Mucosa of descending colon (tissue), 3 donors: ENCODE results near the gene AGAP1. TPM values are rescaled to one million over a fixed set of nuclear protein-coding genes. Genes with fewer than 3 reads are reported as not detected.

ENCODE experiments used
- ATAC-seq: fragments of 200-7000 bp; cut with Tn5 transposase; one replicate; pipeline ENCODE4 v1.9.1; 2020; ENCODE audit warnings: mild to moderate bottlenecking, moderate library complexity
- DNase-seq, 3 donors: peaks; one replicate each; pipeline ENCODE4 v3.0.0-alpha.2; 2020
- H3K36me3 ChIP-seq: fragments of 200-600 bp; one replicate; pipeline ENCODE4 v1.8.0; 2021; ENCODE audit warnings: low read depth, mild to moderate bottlenecking
- H3K4me1 ChIP-seq: fragments of 200-600 bp; one replicate; pipeline ENCODE4 v1.8.0; 2021; ENCODE audit warnings: low read depth, mild to moderate bottlenecking
- H3K4me3 ChIP-seq: fragments of 200-600 bp; one replicate; pipeline ENCODE4 v1.8.0; 2021; ENCODE audit warnings: mild to moderate bottlenecking
- H3K9me3 ChIP-seq: fragments of 200-600 bp; one replicate; pipeline ENCODE4 v1.8.0; 2021; ENCODE audit warnings: mild to moderate bottlenecking
- intact Hi-C, 2 donors: fragments of 100-400 bp; cut with DNase I in 1 of 2; cut with micrococcal nuclease in 1 of 2; formaldehyde crosslinking; loops; one replicate each; pipeline versions ENCODE4 v1.11.0 to v1.11.1; 2022; cut with DNase I, micrococcal nuclease
- total RNA-seq, 3 donors: library from RNA; stranded (reverse); fragmentation: NEBNext Ultra II Directional in 2 of 3; extraction: Animal tissue kit (Norgen Biotek cat#: 25700) in 2 of 3; gene quantifications; one replicate each; pipeline versions ENCODE4 v1.2.1 to v1.2.4, GENCODE V29; 2021 to 2023
- TF ChIP-seq, protein P1 (sequence below): fragments of 200-600 bp; IDR thresholded peaks from one replicate; pipeline ENCODE4 v1.8.0; 2022; ENCODE audit warnings: antibody characterized with exemption, mild to moderate bottlenecking
- donor health status: DM: no; HTN: no; CAD: no; lungs with moderate emphysema.
- donor health status: DM: no; HTN: no; CAD: no.
- donor health status: DM: no; HTN: yes; CAD: no.

AGAP1 gene
- total RNA-seq, 3 donors from 2014 or later: 68.1 to 112 (median 88.9) TPM

DNA sequence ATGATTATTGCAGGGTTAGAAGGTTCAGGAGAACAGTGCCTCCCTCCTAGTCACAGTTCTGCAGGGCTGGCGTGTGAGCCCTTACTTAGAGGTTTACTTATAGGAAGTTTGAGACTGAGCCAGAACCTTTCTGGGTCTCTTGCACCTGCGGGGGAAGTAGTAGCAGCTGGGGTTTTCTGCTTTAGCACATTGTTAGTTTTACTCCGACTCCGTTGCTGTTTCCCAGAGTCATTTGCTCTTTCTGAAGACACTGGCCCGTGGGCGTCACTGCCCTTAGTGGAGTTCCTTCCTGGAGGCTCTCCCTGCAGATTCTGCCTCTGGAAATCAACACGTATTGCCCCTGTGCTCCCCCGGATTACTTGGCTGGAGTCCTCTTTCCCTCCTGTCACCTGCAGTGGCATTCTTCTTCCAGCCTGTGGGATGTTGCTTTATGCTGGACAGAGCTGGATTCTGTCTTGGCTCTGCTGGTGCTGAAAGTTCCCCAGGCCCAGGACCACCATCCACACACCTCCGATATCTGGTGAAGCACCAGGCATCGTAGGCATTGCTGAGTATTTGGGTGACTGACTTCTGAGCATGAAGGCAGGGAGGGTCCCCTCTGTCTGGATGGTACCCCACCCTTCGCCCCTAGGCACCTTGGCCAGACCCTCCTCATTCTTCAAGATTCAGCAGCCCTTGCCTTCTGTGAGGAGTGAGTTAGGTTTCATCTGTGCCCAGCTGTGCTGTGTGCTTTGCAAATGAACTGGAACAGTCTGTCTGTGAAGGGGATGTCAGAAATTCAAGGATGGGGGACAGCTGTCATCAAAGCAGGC is 51.7 kb downstream of the AGAP1 start:
- H3K9me3 ChIP-seq: no peaks in the 10 kb centered on the region
- H3K4me3 ChIP-seq: no peak overlapping the region
- DNase-seq (peak in 2 of 3 donors; percentile 13 to 36), ATAC-seq (no peak)
- peaks cover 43% of the 10 kb centered on the region for H3K4me1 ChIP-seq
- intact Hi-C loops: no loop called here
- H3K36me3 ChIP-seq: no peaks in the 10 kb centered on the region
- TF ChIP-seq, protein P1, sequence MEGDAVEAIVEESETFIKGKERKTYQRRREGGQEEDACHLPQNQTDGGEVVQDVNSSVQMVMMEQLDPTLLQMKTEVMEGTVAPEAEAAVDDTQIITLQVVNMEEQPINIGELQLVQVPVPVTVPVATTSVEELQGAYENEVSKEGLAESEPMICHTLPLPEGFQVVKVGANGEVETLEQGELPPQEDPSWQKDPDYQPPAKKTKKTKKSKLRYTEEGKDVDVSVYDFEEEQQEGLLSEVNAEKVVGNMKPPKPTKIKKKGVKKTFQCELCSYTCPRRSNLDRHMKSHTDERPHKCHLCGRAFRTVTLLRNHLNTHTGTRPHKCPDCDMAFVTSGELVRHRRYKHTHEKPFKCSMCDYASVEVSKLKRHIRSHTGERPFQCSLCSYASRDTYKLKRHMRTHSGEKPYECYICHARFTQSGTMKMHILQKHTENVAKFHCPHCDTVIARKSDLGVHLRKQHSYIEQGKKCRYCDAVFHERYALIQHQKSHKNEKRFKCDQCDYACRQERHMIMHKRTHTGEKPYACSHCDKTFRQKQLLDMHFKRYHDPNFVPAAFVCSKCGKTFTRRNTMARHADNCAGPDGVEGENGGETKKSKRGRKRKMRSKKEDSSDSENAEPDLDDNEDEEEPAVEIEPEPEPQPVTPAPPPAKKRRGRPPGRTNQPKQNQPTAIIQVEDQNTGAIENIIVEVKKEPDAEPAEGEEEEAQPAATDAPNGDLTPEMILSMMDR: no peak

DNA sequence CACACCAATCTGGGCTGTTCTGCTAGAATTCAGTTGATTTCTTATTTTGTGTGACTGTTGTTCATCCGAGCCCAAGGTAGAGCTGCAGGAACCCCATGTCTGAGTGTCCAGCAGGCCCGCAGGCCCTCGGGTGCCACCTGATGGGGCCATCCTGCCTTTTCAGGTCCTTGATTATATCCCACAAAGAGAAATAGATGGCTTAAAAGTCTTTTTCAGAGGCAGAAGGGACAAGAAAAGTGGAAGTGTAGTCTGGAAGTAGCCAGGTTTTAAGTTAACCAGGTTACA is 52.2 kb downstream of the AGAP1 start:
- no peak for ATAC-seq
- DNase-seq: peak in 2 of 3 donors; percentile 16 to 19
- Histone ChIP-seq H3K4me3 (no peak overlapping the region), H3K4me1 (peaks cover 37% of the 10 kb centered on the region), H3K36me3 (no peaks in the 10 kb centered on the region), H3K9me3 (no peaks in the 10 kb centered on the region)
- intact Hi-C loops: no loop called here
- TF ChIP-seq, protein P1: no peak

DNA sequence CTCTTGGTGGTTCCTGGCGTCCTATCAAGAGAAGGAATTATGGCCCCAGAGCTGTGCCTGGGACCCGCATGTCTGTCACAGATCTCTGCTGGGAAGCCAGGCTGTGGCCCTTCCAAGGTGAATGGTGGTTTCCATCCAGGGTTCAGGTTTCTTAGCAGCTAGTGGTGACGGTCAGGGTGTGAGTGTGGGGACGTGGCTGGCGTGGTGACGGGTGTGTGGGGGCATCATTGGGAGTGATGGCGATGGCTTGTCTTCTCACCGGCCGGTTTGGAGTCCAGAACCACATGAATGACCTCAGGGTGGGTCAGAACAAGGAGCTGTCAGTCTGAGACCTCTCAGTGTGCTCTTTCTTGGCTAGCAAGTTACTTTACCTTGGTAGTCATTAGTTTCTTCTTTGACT is 52.6 kb downstream of the AGAP1 start:
- H3K4me3 ChIP-seq: no peak overlapping the region
- ATAC-seq: no peak
- H3K36me3 ChIP-seq: no peaks in the 10 kb centered on the region
- peak in 2 of 3 donors; percentile 15 to 27 for DNase-seq
- H3K9me3 ChIP-seq: no peaks in the 10 kb centered on the region
- peaks cover 36% of the 10 kb centered on the region for H3K4me1 ChIP-seq
- intact Hi-C loops: no loop called here
- TF ChIP-seq, protein P1: no peak

DNA sequence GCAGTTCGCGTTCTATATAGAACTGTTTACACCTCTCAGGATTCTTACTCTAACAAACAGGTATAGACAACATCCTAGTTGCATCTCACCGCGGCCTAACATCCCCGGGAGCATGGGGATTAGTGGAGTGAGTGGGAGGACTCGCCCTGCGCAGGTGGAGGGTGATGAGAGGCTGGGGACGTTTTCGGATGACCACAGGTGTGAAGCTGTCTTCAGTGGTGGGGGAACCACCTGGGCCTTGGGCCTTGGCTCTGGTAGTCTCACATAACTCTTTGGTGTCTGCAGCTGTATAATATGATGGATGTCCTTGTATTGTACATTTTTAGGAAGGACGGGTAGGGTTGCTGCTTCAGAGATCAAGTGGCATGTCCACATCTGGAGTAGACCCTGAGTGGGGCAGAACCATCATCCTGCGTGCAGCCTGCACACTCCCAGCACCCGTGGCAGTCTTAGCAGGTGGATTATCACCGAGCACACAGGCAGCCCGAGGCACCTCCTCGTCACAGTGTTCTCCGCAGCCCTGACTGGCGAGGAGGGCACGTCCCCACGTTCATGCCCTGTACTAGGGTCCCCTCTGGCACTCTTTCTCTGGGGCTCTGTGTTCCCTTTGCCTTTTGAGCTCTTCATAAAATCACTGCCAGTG is 56.0 kb downstream of the AGAP1 start:
- TF ChIP-seq, protein P1: no peak
- H3K4me3 ChIP-seq: no peak overlapping the region
- H3K9me3 ChIP-seq: no peaks in the 10 kb centered on the region
- H3K36me3 ChIP-seq: no peaks in the 10 kb centered on the region
- intact Hi-C loops: no loop called here
- DNase-seq (no peak), ATAC-seq (no peak)
- peaks cover 32% of the 10 kb centered on the region for H3K4me1 ChIP-seq

DNA sequence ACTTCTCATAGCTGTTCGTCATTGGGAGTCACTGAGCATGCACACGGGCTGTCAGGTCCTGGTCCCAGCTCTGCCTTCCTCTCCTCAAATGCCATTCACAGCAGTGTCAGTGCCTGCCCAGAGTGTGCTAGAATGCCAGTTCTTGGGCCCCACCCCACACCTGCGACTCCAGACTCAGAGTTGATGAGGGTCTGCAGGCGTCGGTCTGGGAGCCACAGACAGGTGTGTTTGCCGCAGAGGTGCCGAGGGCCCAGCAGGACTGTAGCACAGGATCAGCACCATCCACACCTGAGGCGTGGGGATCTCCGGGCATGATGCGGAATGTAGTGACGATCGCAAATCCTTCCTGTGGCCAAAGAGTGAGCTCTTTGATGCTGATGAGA is 56.5 kb downstream of the AGAP1 start:
- Histone ChIP-seq H3K4me1 (peaks cover 27% of the 10 kb centered on the region), H3K36me3 (no peaks in the 10 kb centered on the region), H3K9me3 (no peaks in the 10 kb centered on the region), H3K4me3 (no peak overlapping the region)
- intact Hi-C loops: no loop called here
- TF ChIP-seq, protein P1: no peak
- no peak for ATAC-seq
- DNase-seq: no peak
